Measurements from ENCODE around the gene GLRX5.

Gene GLRX5

DNA sequence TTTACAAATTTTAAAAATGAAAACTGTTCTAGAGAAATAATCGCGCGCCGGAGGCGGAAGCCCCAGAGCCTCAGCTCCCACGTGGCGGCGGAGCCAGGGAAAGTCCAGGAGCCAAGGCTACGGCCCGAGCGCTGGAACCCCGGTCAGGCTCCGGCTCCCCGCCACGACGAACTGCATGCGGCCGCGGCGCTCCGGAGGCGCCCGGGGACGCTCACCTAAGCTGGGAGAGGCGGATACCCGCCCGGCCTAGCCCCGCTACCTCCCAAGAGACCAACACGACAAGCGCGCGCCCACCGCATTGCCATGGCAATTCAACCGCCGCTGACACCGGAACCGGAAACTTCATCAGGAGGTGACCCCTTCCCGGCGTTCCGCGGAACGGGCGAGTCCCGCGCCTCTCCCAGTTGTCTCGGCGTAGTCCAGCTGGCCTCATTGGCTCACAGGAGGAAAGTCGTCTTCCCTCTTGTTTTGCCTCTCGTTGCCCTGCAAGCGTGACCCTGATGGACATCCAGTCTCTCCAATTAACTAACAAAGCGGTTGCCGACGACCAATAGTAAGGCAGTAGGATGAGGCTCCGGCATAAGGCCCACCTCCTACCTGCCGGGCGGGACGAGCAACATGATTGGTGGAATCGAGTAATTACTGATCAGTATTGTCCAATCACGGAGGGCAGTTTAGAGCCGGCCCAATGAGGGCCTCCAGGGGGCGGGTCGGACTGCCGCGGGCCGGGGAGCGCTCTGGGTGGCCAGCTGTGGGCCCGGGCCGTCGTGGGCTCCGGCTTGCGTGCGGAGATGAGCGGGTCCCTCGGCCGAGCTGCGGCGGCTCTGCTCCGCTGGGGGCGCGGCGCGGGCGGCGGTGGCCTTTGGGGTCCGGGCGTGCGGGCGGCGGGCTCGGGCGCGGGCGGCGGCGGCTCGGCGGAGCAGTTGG lies at the start of gene GLRX5:
Gene GLRX5 (plus strand): TSS at position 752 of the 927 bp plus-strand sequence. CDS start 40 bp downstream, at position 792.
- H3K27ac ChIP-seq, result peak within 1 kb of the TSS; percentile 88
- TF ChIP-seq, protein P1, sequence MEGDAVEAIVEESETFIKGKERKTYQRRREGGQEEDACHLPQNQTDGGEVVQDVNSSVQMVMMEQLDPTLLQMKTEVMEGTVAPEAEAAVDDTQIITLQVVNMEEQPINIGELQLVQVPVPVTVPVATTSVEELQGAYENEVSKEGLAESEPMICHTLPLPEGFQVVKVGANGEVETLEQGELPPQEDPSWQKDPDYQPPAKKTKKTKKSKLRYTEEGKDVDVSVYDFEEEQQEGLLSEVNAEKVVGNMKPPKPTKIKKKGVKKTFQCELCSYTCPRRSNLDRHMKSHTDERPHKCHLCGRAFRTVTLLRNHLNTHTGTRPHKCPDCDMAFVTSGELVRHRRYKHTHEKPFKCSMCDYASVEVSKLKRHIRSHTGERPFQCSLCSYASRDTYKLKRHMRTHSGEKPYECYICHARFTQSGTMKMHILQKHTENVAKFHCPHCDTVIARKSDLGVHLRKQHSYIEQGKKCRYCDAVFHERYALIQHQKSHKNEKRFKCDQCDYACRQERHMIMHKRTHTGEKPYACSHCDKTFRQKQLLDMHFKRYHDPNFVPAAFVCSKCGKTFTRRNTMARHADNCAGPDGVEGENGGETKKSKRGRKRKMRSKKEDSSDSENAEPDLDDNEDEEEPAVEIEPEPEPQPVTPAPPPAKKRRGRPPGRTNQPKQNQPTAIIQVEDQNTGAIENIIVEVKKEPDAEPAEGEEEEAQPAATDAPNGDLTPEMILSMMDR (conservative IDR thresholded peaks at IDR 0.05), result no peak

- no peak overlapping the region for H3K27ac ChIP-seq
- TF ChIP-seq, protein P1 (conservative IDR thresholded peaks at IDR 0.05), result no peak
Measured at GRCh38 chr14:95485222-95485819, 49.5 kb upstream of the GLRX5 start.

DNA sequence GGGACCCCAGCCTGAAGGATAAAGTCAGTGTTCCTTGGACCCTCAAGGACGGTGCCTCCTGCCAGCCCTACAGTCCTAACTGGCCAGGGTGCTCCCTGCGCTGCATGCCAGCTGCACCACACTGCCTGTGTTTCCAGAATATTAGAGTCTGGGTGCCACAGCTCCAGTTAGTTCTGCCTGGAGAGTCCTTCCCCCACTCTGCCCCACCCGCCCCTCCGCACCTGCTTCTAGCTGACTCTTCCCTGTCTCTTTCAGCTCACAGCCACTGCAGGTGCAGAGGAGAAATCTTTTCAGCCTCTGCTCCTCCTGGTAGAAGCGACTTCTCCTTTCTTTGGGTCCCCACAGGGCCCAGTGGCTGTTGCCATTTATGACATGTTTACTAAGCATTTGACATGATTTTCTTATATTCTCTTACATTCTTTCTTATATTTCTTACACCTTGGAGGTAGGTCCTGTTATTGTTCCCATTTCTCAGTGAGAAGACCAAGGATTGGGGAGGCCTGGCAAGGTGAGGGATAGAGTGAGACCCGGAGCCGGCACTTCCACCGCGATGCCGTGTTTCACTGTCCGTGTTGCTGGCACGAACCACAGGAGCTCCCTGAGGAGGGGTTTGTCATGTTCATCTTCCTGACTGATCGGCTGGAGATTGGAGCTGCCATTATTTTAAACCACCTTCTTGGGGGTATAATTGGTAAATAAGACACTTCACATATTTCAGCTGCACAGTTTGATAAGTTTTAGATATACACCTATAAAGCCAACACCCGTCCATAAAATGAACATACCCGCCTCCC lies 47.8 kb upstream of the GLRX5 start:
- TF ChIP-seq, protein P1 (conservative IDR thresholded peaks at IDR 0.05), result no peak
- H3K27ac ChIP-seq, result no peak overlapping the region

DNA sequence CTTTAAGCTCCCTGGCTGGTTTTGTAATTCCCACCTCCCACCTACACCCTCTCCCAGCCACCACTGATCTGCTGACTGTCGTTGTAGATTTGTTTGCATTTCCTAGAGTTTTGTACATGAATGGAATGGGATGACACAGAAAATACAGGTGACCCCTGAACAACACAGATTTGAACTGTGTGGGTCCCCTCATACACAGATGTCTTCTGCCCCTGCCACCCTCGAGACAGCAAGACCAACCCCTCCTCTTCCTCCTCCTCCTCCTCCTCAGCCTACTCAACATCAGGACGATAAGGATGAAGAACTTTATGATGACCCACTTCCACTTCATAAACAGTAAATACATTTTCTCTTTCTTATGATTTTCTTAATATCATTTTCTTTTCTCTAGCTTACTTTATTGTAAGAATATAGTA lies 47.2 kb upstream of the GLRX5 start:
- TF ChIP-seq, protein P1 (conservative IDR thresholded peaks at IDR 0.05), result no peak

GRCh38 chr14:95488376-95489213 lies 46.3 kb upstream of the GLRX5 start:
- TF ChIP-seq, protein P1 (conservative IDR thresholded peaks at IDR 0.05), result no peak
- no peak overlapping the region for H3K27ac ChIP-seq

More for the DNA sequence above, 47.2 kb upstream of the GLRX5 start:
- no peak overlapping the region for H3K27ac ChIP-seq

- no peak overlapping the region for H3K27ac ChIP-seq
- TF ChIP-seq, protein P1 (conservative IDR thresholded peaks at IDR 0.05), result no peak
Measured at GRCh38 chr14:95489214-95490137, 45.4 kb upstream of the GLRX5 start.
